WTC11 (cell line): ENCODE data around the gene THBS3. TPM values are rescaled to one million over a fixed set of nuclear protein-coding genes. Genes with fewer than 3 reads are reported as not detected.
A peak's percentile ranks its signal among the peaks of the same experiment; 100 is the strongest.

Experiments used
- ATAC-seq: fragments of 200-7000 bp; cut with Tn5 transposase; 2 replicates; pipeline ENCODE4 v1.10.0; 2021; ENCODE audit warnings: mild to moderate bottlenecking, moderate library complexity
- CTCF ChIA-PET: fragments of 300-600 bp; sonication (Branson Sonifier 250); formaldehyde crosslinking; loops from one replicate; lab custom pipeline; 2021; ENCODE audit warnings: antibody characterized with exemption; lab: Charles Lee
- POLR2A ChIA-PET: fragments of 350-600 bp; sonication (Branson Sonifier 250); formaldehyde crosslinking; loops from one replicate; lab custom pipeline; 2021; ENCODE audit warnings: antibody characterized with exemption; lab: Charles Lee
- DNase-seq: peaks from one replicate; pipeline ENCODE4 v3.0.0; 2021; ENCODE audit warnings: low spot score
- H3K27ac Mint-ChIP-seq: 2 replicates; pipeline ENCODE4 v1.8.0; 2021; ENCODE audit warnings: mixed read lengths
- H3K27me3 Mint-ChIP-seq: 2 replicates; pipeline ENCODE4 v1.8.0; 2021; ENCODE audit warnings: low read depth, mild to moderate bottlenecking, moderate library complexity, mixed read lengths
- H3K36me3 Mint-ChIP-seq: 2 replicates; pipeline ENCODE4 v1.8.0; 2021; ENCODE audit warnings: mixed read lengths
- H3K4me1 Mint-ChIP-seq: 2 replicates; pipeline ENCODE4 v1.8.0; 2022; ENCODE audit warnings: mixed read lengths
- H3K4me3 Mint-ChIP-seq: 2 replicates; pipeline ENCODE4 v1.8.0; 2021; ENCODE audit warnings: mild to moderate bottlenecking, moderate library complexity, mixed read lengths
- H3K9me3 Mint-ChIP-seq: 2 replicates; pipeline ENCODE4 v1.8.0; 2021; ENCODE audit warnings: mixed read lengths
- ATF2 ChIP-seq: sonication (generic); formaldehyde crosslinking; IDR thresholded peaks from 2 replicates; pipeline ENCODE4 v1.8.1; 2022; ENCODE audit warnings: low read depth, missing genetic modification reagents, borderline replicate concordance
- CREM ChIP-seq: sonication (generic); formaldehyde crosslinking; IDR thresholded peaks from 2 replicates; pipeline ENCODE4 v1.8.1; 2022; ENCODE audit warnings: mild to moderate bottlenecking, missing genetic modification reagents, moderate library complexity
- CTCF ChIP-seq: fragments of 200-600 bp; IDR thresholded peaks from 2 replicates; pipeline ENCODE4 v1.8.0; 2022; ENCODE audit warnings: antibody characterized with exemption
- EMX1 ChIP-seq: fragments of 250-450 bp; sonication (Bioruptor Pico); IDR thresholded peaks from 2 replicates; pipeline ENCODE4 v1.8.0; 2021; ENCODE audit warnings: mild to moderate bottlenecking
- ERG ChIP-seq: fragments of 250-450 bp; sonication (Bioruptor Pico); IDR thresholded peaks from 2 replicates; pipeline ENCODE4 v1.8.0; 2021; ENCODE audit warnings: mild to moderate bottlenecking
- FOXP1 ChIP-seq: sonication (generic); formaldehyde crosslinking; IDR thresholded peaks from 2 replicates; pipeline ENCODE4 v1.8.0; 2022; ENCODE audit warnings: missing genetic modification reagents, mild to moderate bottlenecking, moderate library complexity, borderline replicate concordance
- GABPB1 ChIP-seq: sonication (generic); formaldehyde crosslinking; IDR thresholded peaks from 2 replicates; pipeline ENCODE4 v1.8.1; 2023; ENCODE audit warnings: mild to moderate bottlenecking, missing genetic modification reagents
- GTF2I ChIP-seq: fragments of 250-450 bp; sonication (Bioruptor Pico); conservative IDR thresholded peaks from 2 replicates; pipeline ENCODE4 v1.4.0; 2021; ENCODE audit warnings: mild to moderate bottlenecking
- PRDM15 ChIP-seq: sonication (generic); formaldehyde crosslinking; IDR thresholded peaks from 2 replicates; pipeline ENCODE4 v1.8.0; 2022; ENCODE audit warnings: missing genetic modification reagents
- STAT6 ChIP-seq: sonication (generic); formaldehyde crosslinking; conservative IDR thresholded peaks from 2 replicates; pipeline ENCODE4 v1.8.1; 2023; ENCODE audit warnings: mild to moderate bottlenecking, low read depth, missing genetic modification reagents, moderate library complexity
- ZNF138 ChIP-seq: sonication (generic); formaldehyde crosslinking; conservative IDR thresholded peaks from 2 replicates; pipeline ENCODE4 v1.8.1; 2022; ENCODE audit warnings: mild to moderate bottlenecking, moderate library complexity, missing genetic modification reagents
- ZNF396 ChIP-seq: fragments of 250-450 bp; sonication (Bioruptor Pico); IDR thresholded peaks from 2 replicates; pipeline ENCODE4 v1.8.0; 2021; ENCODE audit warnings: mild to moderate bottlenecking, moderate library complexity, borderline replicate concordance
- ZNF671 ChIP-seq: fragments of 250-450 bp; sonication (Bioruptor Pico); IDR thresholded peaks from 2 replicates; pipeline ENCODE4 v1.8.0; 2021; ENCODE audit warnings: mild to moderate bottlenecking
- total RNA-seq: library from RNA; stranded (reverse); gene quantifications from 3 replicates; pipeline ENCODE4 v1.2.3, GENCODE V29; 2021

THBS3 gene
- total RNA-seq, 1 experiment from 2014 or later = 5.3 TPM

- no peak for TF ChIP-seq STAT6 (CRISPR knock-in tag)
- no peak for TF ChIP-seq ATF2 (CRISPR knock-in tag)
- no peak for TF ChIP-seq ZNF671 (CRISPR knock-in tag)
- no peak for TF ChIP-seq ZNF138 (CRISPR knock-in tag)
- no peak for TF ChIP-seq ZNF396
- no peak for TF ChIP-seq EMX1 (CRISPR knock-in tag)
- no peak for TF ChIP-seq FOXP1 (CRISPR knock-in tag)
These were observed 1.0 kb upstream of the THBS3 start, which contains the start of gene MTX1 (continued) for GRCh38 chr1:155208541-155209311.

- peak; percentile 31 for ATAC-seq
- H3K4me3 Mint-ChIP-seq = peak overlapping the region; percentile 88
- peaks cover 19% of the 10 kb centered on the region for H3K4me1 Mint-ChIP-seq
- peaks cover 9% of the 10 kb centered on the region for H3K27me3 Mint-ChIP-seq
- CTCF ChIA-PET = interaction anchor here (0.5 to 4.8 kb wide), 24 partner anchors 9 to 522 kb away, joined by 3 to 51 read pairs (median 6); partner anchors contain the start of genes ADAM15, KRTCAP2, RUSC1 and TRIM46
- peaks cover 20% of the 10 kb centered on the region for H3K36me3 Mint-ChIP-seq
- peak overlapping the region; percentile 14 for H3K27ac Mint-ChIP-seq
- TF ChIP-seq GABPB1 (CRISPR knock-in tag) (no peak), ERG (CRISPR knock-in tag) (peak; percentile 32), CTCF (peak; percentile 49; the same call in 1 of the 2 replicates), CREM (CRISPR knock-in tag) (peak; percentile 63; the same call in 1 of the 2 replicates), EMX1 (CRISPR knock-in tag) (peak; percentile 77), PRDM15 (peak; percentile 51; the same call in 1 of the 2 replicates), GTF2I (CRISPR knock-in tag) (no peak)
- TF ChIP-seq, all 79 proteins: peak for 5
- POLR2A ChIA-PET = interaction anchor here (1.0 to 3.7 kb wide), 7 partner anchors 11 to 116 kb away, joined by 3 to 35 read pairs (median 4); partner anchors contain the start of gene KRTCAP2
- H3K9me3 Mint-ChIP-seq = no peaks in the 10 kb centered on the region
- DNase-seq = peak; percentile 92
These were observed 549 bp downstream of the THBS3 start for GRCh38 chr1:155206891-155207805.
